Renal pelvis (tissue), 4 donors: ENCODE measurements around the gene ATP8A2. TPM values are rescaled to one million over a fixed set of nuclear protein-coding genes. Genes with fewer than 3 reads are reported as not detected.
A peak's percentile ranks its signal among the peaks of the same experiment; 100 is the strongest.

Experiments
- DNase-seq: peaks from one replicate; pipeline ENCODE4 v3.0.0-alpha.2; 2013
- polyA plus RNA-seq, 3 donors: library from polyadenylated mRNA; unstranded; fragments of 120-200 nt; gene quantifications; one replicate each; pipeline ENCODE4 v1.2.1, GENCODE V29; 2013; ENCODE audit not compliant: insufficient read length in 3 of 3

Gene ATP8A2
- polyA plus RNA-seq, 3 donors = 4.8 to 5.4 (median 5.1) TPM

GRCh38 chr13:26011208-26011573 is 639.4 kb downstream of the ATP8A2 start:
- no peak for DNase-seq

GRCh38 chr13:26011996-26012821 is 640.4 kb downstream of the ATP8A2 start:
- DNase-seq = peak; percentile 51

DNA sequence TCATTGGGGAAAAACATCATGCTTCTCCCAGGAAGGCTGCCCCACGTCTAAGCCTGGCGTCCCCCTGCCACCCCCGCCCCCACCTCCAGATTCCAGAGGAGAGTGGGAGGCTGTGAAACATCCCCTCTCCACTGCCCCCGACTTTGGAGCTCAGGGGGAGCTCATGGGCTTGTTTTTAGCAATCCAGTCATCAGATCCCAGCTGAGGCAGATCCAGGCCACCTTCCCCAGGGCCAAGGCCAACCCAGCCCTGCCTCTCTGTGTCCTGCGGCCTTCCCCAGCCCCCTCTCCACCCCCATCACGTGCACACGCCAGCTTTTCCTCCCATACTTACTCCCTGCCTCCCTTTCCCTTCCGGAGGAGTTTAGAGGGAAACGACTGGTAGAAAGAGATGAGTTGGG is 641.2 kb downstream of the ATP8A2 start:
- DNase-seq = no peak

GRCh38 chr13:26015271-26016125 is 643.7 kb downstream of the ATP8A2 start:
- peak; percentile 44 for DNase-seq

DNA sequence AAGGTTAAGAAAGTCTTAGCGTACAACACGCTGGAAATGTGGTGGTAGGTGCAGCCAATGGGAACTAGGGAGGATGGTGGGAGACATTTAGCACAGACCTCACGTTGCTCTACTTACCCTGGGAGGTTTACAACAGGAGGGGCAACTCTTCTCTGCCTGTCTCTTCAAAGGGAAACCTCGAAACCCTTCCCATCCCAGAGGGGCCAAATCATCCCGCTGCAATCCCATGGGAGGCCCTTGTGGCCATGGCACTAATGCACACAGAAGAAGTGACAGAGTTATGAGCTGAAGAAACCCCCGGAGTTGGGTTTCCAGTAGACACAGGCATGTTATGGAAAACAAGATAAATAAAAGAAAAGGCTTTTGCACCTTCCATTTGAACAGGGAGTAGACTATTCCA is 644.4 kb downstream of the ATP8A2 start:
- DNase-seq = no peak

DNA sequence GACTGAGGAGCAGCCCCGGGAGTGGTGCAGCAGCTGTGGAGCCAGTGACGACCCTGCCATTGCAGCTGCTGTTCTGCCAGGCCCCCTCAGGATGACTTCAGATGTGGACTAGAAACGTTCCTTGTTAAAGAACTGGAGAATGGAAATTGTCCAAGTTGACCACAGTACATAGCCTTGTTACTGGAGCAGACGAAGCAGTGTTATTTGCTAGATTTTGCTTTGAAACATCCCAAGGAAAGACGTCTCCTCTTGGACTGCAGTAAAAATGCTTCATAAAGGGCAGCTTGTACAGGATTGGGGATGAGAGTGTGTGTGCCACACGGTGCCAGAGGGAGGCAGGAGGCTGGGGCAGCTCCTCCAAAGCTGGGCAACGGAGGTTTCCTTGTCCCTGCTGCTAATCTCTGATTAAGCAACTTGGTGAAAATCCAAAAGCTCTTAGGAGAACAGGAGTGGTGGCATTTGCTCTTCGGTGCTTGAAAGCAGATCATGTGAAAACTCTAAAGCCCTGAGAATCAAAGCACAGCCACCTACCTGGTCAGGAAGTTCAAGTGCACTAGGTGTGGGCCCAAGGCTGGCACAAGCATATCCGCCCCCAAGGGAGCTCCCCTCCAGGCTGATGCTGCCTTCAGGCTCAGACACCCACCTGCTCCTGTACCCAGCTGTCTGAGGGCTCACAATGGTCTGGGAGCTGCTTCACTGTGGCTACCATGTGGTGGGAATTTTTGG is 645.6 kb downstream of the ATP8A2 start:
- DNase-seq = no peak

- no peak for DNase-seq
Measured at GRCh38 chr13:26017932-26018665, 646.3 kb downstream of the ATP8A2 start.

DNA sequence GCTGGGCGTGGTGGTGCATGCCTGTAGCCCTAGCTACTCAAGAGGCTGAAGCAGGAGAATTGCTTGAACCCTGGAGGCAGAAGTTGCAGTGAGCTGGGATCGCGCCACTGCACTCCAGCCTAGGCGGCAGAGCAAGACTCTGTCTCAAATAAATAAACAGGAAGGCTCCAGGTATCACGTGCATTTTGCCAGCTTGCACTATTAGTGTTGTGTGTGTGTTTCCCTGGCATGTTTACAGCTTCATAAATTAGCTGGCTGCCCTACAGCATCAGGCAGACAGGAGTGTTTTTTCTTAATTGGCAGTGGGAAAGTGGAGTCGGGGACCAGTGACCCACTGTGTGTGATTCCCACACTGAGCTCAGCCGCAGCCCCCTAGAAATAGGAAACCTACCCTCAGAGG is 647.5 kb downstream of the ATP8A2 start:
- DNase-seq = peak; percentile 81

GRCh38 chr13:26019881-26020870 is 648.4 kb downstream of the ATP8A2 start:
- DNase-seq = peak; percentile 85

GRCh38 chr13:26020891-26021290 is 649.1 kb downstream of the ATP8A2 start:
- DNase-seq = no peak

- no peak for DNase-seq
Measured at GRCh38 chr13:26021516-26021915, 649.7 kb downstream of the ATP8A2 start.

DNA sequence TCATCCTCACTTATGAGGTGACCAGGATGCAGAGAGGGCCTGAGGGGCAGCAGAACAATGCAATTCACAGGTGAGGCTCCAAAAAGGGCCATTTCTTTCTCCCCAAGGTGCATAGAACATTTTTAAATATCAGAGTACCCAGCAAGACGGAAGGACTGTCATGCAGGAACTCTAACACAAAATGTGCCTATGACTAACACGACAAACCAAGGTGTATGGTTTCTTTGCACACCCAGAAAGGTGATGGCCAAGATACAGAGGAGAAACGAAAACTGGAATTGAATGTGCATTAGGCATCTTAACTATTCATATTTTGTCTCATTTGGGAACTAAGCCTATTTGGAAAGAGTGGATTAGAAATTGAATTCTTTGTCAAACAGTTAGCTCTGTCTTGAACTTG is 650.2 kb downstream of the ATP8A2 start:
- DNase-seq = no peak

DNA sequence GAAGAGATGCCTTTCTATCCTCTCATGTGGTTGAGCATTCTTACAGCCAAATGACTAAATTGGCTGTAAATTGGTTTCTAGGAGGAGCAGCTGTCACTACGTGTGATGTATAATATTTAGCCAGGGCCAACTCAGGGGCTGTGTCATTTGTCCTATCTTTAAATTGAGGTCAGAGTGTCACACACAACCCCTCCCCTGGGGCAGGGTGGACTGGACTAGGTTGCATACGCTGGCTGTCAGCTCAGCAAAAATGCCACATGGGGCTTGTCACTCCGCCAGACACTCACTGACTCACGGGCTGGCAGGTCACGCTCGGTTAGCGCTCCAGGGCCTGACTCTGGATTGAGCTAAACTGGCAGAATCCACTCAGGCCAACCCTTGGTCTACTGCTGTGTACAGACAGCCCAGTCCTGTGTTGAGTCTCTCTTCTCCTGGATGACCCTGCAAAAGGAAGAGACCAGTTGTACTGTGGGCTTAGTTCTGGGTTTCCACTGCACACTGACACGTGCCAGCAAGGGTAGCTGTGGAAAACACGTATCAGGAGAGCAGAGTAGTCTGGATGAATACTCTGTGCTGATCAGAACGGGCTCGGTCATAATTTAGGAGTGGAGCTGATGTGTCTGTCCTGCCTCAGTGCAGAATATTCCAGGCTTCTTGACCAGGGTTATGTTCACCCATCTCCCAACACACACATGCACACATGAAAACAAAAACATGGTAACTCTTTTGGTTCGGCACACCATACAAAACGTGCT is 650.9 kb downstream of the ATP8A2 start:
- DNase-seq = peak; percentile 77

DNA sequence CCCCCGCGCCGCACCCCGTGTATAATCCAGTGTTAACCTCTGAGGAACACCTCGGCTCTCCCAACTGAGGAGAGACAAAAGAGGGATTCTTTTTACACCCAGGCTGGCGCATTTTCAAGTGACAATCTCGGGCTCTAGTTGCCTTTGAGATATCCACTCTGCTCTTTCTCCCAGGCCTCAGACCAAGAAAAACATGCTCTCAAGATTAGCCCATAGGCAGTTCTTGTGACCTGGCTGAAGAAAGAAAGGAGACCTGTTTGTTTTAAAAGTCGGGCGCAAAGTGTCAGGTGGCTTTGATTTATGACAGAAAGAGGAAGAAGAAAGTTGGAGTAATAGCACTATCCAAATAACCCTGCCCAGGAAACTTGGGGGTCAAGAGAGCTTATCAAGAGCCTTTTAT is 652.8 kb downstream of the ATP8A2 start:
- no peak for DNase-seq

- no peak for DNase-seq
Measured at GRCh38 chr13:26025196-26025595, 653.4 kb downstream of the ATP8A2 start.

DNA sequence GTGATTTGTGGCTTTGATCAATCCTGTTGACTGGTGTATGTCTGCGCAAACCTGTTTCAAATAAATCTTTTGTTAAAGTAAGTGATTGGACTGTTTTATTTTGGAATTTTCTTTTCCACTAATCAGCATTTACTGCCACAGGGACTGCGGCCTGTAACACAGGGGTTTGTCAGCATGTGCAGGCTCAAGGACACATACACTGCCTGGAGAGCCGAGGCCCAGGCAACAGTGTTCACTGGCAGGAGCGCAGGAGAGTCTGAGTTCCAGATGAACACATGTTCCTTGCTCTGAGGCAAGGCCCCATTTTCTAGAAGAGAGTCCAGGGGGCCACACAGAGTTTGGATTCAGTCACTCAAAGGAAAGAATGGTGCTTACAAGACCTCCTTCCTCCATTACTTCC is 654.0 kb downstream of the ATP8A2 start:
- no peak for DNase-seq

DNA sequence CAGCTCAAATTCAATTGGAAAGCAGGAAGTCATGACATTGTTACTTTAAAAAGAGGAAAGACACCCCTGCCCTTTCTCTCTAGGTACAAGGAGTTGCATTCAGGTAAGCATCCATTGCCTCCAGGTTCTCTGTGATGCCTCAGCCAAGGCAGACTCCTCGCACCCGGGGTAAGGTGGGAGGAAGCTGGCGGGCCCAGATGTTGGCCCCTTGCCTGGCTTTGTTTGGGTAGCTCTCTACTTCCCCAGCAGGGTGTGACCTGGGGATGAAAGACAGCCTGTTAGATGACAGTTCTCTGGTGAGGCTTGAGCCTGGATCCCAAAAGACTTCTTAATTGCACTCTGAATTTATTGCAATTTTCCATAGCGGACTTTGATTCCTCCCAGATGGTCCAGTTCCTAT is 654.4 kb downstream of the ATP8A2 start:
- DNase-seq = no peak

- no peak for DNase-seq
Measured at GRCh38 chr13:26029581-26030136, 657.9 kb downstream of the ATP8A2 start.

- DNase-seq = no peak
Measured at GRCh38 chr13:26030331-26030730, 658.6 kb downstream of the ATP8A2 start.
